ENCODE measurements around the gene C3orf52.

Gene C3orf52

DNA sequence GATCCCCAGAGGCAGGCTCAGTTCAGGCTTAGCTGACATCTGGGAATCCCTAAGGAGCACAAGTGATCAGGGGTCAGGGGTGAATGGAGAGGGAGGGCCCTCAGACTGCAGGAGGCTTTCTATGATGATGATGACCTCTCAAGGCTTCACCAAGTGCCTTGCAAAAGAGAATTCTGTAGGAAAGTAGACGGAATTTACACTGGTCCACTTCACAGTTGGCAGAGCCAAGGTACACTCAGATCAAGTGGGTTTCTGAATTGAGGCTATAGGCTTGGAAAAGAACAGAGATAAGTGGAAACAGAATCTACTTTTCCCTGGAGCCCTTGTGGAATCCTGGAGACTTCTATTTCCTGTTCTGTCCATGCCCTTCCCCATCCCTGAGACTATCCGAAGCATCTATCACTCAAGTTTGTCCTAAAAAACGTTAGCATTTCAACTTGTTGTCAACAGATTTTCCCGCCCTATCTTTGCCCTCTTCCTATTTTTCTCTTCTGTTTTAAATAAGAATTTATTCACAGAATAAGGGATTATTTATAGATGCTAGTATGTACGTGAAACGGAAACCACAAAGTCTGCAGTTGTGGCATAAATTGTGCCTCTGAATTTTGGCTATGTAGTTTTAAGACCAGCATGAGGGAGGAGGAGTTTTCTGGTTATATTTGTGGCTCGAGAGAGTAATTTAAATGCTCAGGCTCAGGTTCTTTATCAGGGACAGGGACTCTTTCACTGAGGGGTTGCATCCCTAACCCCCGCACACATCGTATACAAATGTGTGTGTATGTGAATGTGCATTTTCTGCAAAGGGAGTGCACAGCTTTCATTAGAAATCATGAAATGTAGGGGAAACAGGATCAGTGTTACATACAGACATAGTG lies 34.0 kb downstream of the C3orf52 start:
- no peak for DNase-seq

DNA sequence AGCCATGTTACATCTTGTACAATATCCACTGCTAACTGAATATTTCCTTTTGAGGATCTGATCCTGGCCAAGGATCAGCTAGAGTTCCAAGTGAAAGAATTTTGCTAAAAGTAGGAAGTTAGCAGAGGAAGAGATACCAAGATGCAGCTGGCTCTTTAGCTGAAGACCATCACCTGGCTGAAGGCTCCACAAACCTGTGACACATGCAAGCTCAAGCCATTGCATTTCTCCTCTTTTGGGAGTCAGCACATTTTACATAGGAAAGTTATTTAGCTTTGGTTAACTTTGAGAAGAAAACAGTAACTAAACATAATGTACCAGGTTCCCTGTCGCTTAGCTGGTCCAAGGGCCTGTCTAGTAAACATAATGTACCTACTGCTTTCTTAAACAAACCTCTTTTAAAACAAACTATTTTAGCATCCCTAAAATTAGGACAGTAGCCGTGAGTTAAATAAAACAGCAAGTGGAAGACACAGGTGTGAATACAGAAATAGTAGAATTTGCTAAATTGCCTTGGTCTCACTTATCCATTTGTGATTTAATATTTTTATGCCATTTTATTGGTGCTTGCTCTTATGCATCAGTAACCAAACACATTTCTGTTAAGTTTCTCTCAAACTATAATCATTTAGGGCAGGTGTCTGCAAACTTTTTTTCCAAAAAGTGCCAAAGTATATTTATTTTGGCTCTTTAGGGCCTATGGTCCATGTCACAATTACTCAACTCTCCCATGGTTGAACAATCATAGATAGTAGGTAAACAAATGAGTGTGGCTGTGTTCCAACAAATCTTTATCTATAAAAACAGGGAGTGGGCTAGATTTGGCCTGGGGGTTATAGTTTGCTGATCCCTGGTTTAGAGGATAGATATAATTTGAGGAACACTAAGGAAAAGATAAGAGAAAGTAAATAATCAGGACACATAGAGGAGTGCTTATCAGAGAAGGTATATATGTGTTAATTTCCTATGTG lies 35.7 kb downstream of the C3orf52 start:
- no peak for DNase-seq

DNA sequence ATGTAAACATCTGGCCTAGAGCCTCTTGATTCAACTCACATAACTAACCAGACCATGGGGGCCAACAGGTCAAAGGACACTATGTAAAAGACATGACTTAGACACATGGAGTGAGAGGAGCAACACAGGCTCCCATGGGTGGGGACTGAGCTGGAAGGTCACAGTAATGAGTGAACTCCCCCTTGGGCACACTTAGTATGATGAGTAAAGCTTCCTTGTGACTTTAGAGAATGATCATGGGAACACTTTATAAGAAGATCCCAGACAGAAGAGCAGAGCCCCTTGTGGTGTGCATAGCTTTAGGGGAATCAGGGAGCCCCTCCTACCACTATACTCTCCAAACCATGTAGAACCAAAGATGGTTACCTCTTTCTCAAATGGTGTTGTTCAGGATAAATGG lies 36.7 kb downstream of the C3orf52 start:
- DNase-seq, result no peak

DNA sequence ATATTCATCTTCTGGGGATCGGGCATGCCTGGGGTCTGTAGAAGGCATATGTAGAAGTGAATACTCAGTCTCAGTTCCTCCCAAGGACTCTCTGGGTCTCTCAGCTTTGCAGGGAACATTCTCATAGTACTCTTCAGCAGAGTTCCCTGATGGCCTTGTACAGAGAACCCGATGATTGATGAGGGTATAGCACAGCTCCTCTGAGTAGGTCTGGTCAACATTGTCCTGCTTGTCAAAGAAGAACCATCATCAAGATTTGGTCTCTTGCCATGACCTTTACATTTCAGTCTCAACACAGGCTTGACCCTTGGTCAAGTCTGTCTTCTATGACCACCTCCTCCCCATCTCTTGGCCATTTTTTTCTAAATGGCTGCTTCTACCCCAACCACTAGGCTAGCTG lies 37.4 kb downstream of the C3orf52 start:
- DNase-seq, result no peak

DNA sequence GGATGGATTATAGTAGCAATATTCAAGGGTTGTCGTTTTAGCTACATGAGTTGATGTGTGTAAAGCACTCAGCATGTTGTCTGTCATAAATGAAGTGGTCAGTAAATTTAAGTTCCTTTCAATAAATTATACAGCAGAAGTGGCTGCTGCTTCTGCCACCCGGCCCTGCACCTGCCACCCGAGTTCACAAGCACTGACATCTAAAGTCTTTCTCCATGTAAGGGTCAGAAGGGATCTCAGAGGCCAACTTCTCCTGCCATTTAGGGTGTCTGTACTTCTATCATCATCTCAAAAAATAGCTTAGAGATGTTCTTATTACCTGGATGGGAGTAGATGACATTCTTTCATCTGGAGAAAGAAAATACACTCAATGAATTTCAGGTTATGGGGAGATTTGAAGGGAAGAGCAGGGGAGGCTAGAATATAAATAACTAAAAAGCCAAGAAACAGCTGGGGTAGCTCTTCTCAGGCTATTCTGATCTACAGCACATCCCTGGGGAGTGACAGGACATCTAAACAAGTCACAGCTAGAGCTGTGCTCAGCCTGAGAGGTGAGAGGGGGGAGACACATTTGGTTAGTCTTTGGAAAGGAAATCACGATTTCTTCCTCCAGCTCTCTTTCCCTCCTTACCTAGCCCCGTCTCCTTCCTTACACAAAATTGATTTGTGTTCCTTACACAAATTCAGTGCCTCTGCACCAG lies 38.9 kb downstream of the C3orf52 start:
- no peak for DNase-seq

DNA sequence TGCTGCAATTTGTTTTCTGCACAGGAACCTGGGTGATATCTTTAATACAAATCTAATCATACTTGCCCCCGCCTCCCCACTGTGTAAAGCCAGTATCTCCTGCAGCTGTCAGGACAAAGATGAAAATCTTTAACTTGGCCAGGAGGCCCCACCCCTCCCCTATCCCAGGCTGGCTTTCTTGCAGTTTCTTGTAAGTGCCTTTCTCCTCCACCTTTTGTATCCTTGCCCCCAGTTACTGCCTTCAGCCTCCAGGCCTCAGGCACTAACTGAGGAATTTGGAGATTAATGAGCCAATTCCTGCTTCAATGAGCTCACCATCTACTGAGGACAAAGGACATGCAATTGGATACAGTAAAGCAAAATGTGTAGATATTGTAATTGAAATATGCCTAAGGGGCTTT lies 40.3 kb downstream of the C3orf52 start:
- no peak for DNase-seq

DNA sequence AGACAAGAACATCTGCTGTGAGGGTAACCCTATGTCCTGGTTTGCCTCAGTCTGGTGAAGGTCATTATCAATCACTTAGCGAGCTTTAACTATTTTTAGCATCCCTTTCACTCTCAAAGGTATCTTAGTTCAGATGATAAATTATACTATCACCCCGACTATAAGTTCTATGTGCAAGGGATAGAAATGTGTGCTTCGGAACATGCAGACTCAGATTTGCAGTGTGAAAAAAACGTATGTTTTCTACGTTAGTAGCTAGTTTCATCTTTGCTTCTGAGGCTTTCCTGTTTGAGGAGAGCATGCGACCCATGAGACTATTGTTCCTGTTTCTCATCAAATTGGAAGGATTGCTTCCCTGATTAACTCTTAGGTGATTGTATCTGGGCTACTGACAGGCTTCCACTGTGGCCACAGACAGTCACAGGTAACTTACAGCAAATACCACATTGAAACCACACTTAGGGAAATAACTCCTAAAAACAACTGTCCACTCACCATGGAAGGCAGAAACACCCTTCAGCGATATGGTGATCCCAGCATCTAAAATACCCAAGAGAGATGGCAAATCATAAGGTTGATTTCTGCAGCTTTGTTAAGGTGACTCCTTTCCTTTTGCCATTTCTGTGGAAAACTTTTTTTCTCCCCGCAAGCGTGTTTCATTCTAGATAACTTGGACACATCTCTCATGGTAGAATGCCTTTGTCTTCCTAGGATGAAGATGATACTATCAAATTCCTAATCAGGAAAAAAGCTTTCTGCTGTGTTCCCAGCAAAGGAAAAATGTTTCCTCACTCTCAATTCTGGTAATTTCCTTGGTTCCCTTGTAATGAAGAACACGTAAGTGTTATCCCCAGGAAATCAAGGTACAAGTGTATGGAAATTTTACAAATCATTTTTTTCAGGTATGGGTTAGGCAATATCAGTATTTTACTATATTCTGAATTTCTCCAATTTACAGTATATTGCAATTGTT lies 41.6 kb downstream of the C3orf52 start:
- no peak for DNase-seq

DNA sequence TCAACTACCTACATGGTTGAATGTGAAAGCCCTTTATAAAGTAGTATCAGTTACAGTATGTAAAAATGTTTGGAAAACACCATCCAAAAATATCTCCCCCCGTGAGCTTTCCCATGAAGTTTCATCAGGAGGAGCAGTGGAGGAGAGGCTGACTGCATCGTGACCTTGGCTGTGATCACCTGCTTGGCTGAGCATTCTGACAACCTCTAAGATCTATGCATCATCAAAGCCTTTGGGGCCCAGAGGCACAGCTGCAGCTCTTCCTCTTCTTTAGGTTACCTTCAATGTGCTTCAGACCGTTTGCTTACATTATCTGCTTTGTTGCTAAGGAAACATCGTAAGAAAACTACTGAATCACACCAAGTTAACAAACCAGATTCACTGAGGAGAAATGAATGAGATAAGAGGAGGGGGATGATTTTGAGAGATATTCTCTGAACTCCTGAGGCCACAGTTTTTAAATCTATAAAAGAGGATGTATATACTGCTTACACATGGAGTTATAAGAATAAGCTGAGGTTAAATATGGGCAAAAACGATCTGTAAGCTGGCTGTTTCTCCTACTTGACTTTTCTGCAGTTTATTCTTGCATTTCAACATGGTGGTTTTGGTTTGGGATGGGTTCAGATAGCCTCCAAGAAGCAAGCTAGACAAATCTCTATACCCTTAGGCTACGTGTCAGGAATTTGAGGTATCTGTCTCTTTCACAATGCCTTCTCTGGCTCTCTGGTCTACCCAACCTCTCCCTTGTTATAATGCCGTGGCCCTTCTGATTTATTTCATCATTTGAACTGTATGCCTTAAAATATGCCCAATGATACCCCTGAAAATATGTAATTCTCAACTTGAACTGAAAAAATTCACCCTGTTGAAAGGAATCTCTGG lies 42.9 kb downstream of the C3orf52 start:
- DNase-seq, result no peak

DNA sequence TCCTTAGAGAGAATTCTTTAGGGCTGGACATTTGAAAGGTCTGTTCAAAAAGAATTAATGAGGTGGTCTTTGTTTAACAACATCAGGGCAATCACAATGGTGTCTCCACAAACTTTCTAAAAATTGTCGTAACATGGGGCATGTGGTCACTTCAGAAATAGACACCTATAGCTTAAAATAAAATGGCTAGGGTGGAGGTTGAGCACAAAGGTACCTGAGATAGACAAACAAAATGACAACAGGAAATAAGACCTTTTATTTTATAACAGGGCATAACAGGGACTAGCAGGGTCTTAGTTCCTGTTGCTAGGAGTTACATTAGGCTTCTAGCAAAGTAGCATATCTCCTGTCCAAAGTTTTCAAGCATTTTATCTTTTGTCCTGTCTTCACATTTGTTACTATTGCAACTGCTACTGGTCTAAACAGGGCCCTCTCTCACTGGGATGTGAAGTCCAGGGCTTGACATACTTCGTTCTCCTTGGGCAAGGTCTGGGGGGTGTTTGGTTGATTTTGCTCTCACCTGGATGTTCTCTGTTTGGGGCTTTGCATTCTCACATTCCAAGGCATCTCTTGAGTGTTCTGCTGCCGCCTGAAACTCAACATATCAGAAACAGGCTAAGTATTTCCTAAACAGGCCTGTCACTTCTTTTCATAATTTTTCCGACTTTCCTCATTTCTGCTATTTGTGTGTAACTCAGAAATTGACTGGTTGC lies 43.9 kb downstream of the C3orf52 start:
- DNase-seq, result no peak

DNA sequence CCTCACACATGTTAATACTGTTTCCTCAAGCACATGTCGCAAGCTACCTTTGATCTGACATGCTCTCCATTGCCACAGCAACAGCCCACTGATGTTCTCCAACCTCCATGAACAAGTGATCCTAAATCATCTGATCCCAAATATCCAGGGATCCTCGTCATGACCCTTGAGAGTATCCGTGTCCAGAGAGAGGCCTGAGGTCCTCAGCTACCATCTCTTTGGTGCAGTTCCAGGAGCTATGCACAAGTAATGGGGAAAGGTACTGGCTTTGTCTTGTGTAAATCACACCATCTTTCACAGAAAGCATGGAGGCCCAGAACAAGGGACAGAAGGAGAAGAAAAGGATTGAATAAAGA lies 44.4 kb downstream of the C3orf52 start:
- DNase-seq, result no peak

DNA sequence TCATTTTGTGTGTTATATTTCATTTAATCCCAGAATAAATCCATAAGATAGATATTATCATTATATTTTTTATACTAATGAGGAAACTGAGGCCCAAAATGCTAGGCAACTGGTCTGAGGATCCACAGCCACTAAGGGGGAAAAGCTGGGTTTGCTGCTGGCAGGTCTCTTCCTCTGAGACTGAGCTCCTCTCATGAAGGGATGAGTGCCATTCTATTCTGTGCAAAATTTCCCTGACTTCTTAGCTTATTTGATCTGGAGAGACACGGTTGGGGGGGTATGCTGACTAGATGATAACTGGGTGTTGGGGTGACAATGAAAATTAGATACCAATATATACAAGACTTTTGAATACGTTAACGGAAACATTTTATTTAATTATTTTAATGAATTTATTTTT lies 44.9 kb downstream of the C3orf52 start:
- DNase-seq, result no peak

DNA sequence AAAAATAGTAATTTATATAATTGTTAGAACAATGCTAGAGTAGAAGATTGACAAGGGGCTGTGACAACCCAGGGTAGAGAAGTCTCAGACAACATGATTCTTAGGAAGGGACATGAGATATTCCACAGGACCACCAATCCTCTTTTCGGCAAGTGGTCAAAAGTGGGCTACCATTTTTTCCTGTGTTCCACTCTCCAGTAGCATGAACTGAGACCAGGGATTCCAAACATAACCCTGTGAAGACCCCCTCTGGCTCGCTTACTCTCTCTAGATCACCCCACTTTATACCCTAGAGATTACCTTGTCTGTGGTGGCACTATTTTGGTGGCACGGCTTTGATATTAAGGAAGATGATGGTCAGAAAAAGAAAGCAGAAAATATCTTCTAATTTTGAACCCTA lies 45.9 kb downstream of the C3orf52 start:
- no peak for DNase-seq

DNA sequence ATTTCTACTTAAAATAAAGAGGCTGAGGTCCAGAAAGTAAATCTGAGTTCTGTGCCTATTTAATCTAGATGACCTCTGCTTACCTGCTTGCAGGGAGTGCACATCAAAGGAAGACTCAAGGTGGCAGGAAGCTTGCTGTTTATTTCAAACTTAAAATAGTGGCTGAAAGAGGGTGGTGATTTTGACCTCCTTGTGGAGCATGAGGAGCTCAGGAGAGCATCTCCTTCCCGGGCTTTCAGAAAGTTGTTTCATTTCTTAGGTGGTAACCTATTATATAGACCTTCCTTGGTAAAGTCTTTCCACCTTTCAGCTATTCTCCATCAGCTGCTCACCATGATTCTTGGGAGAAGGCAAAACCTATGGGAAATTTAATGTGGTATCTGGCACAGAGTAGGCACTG lies 46.4 kb downstream of the C3orf52 start:
- no peak for DNase-seq

DNA sequence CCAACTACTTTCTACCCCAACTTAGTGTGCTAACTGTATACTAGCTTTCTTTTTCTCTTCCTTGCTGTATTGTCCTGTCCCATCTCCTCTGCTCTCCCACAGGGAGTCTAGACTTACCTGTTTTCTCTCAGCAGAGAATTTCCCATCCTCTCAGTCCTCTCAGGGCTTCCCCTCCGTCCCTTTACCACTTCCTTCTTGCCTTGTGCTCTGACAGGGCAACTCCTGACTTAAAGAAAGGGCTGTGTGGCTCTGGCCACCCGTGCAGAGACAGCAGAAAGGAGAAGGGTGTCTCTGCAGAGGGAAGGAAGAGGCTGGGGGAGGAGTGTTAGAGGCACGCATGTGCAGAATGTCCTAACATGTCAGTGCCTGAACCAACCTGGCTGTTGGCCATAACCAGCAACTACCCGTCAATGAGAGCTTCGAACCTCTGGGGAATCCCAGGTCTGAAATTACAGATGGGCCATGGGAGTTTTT lies 46.8 kb downstream of the C3orf52 start, which contains the start of gene GCSAM:
Gene GCSAM, minus strand, starts transcription at position 274 of the 474 bp plus-strand sequence. Its CDS starts 128 bp downstream, at position 146.
- no peak for DNase-seq

DNA sequence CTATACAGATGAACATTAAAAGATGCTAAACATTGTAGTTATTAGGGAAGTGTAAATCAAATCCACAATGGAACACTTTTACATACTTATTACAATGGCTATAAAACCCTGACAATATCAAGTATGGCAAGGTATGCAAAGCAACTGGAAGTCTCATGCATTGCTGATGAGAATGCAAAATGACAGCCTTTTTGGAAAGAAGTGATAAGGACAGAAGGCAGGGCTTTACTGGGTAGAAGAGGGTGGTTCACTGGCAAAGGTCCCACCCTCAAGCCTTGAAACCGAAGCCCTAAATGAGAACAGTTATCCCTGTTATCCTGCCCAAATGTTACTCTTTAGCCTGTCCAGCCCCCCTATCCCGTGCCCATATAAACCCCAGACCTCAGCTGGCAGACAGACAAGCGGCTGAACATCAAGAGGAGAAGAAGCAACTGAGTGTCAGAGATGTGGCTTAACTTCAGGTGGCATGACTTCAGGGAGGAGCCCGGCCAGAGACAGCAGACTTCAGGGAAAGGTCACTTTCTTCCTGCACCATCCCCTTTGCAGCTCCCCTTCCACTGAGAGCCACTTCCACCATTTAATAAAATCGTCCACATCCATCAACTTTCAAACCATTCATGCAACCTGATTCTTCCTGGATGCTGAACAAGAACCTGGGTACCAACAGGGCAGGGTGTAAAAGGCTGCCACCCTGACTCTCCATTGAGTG lies 47.6 kb downstream of the C3orf52 start:
- no peak for DNase-seq

DNA sequence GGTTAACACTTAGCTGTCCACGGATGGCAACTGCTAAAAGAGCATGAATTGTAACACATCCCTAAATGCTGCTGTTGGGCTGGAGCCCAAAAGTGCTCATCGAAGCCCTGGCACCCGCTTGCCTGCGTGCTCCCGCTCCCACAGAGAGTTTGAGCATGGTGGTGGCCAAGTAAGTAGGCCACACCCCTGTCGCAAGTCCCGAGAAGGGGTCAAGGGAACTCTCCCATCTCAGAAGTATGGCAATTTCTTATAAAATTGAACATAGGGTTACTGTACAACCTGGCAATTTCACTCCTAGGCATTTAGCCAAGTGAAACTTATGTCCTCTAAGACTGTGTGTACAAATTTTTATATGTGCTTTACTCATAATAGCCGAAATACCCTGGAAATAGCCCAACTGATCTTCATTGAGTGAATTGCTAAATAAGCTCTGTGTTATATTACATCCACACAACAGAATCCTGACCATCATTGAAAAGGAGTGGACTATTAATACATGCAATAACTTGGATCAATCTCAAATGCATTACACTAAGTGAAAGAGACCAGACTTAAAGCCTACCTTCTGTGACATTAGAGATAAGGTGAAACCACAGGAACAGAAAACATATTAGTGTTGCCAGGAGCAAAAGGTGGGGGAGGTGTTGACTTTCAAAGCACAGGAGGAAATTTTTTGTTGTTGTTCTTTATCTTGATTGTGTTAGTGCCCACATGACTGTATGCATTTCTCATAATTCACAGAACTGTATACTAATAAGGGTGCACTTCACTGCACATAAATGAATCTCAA lies 48.3 kb downstream of the C3orf52 start:
- DNase-seq, result no peak

DNA sequence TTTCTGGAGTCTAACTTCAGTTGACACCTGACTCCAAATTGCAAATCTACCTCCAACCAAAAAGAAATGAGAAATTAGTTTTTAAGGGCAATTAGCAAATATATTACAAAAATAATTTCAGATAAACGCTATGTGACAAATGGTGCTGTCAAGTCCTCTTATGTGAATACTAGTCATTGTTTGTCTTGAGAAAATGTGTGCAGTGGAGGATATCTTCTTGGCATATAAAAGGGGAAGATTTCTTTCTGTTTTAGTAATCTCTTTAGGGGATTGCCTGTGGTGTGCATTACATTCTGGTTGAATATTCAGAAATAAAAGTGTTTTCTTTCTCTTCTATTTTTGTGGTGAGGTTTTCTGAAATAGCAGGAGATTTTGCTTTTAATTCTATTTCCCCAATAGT lies 49.9 kb downstream of the C3orf52 start:
- DNase-seq, result no peak

DNA sequence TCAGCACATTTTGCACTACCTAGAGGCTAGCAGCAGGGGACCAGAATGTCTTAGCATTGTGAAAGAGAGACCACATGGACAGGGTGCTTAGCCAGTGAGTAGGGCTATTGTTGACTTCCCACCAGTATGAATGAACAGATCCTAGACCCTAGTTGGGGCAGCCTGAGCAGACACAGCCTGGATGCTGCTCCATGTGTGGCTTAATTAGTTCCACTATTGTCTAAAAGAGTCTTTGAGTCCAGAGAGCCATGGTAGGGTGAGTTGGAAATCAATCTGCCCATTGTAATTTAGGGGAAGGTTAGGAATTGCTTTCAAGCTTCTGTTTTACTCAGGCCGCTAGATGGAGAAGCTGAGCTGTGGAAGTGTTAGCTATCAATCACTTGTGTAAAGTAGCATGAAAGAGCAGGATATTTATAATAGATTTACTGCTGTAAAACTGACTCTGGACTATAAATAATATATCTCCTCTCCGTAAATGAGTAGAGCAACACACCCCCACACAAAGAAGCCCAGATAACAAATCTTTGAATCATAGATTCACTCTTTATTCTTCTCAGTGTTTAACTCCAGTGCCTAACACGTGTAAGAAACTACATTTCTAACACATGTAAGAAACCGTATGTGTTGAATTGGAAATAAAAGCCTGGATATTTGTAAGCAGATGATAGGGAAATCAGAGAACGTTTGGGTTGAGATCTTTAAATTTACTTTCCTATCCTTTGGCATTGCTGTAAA lies 50.9 kb downstream of the C3orf52 start:
- no peak for DNase-seq
